D721Med (cell line): ENCODE measurements around the gene VLDLR.

Experiments
- DNase-seq: peaks from one replicate; pipeline ENCODE4 v3.0.0; 2011; ENCODE audit warnings: low spot score; ENCODE audit not compliant: insufficient read length
- FAIRE-seq: peaks from 2 replicates; lab custom pipeline; 2011; peaks lifted over from hg19 to GRCh38; lab: Jason Lieb, UNC
- TF ChIP-seq, protein P1 (sequence below): IDR thresholded peaks from 2 replicates; pipeline ENCODE4 v1.5.1; 2012; ENCODE audit warnings: mild to moderate bottlenecking, control low read depth; ENCODE audit not compliant: insufficient read depth; ENCODE audit errors: missing control alignments

VLDLR gene

DNA sequence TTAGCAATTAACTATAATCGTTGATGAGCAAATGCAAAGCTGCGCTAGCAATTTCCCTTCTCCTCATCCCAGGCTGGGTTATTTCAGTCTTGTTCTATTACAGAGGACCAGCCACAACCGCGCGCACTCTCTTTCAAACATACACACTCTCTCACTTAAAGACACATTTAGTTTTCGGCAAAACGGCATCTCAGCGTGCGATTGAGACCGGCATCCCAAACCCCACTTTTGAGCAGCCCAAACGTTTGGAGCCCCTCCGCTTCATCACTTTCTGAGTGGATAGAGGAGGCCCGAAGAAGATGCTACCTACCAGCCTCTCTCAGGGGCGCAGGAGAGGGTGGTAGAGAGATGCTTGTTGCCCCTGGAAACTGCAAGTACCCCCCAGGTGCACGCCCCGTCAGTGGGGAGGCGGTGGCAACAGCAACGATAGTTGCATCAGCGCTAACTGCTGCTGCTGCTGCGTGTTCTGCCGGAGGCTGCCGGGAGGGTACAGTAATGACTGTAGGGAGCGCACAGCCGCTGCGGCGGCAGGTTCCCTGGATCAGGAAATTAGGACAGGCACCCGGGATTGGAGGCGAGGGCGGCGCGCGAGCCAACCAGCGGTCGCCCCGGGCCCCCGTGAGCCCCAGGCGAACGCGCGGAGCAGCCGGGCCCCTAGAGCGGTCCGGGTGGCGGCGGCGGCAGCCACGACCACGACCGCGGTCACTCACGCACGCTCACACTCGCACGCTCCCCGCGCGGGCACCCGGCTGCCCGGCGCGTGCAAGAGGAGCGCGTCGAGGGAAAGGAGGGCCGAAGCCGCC lies 467 bp upstream of the VLDLR start:
- DNase-seq (peak; percentile 53), FAIRE-seq (no peak)
- TF ChIP-seq, protein P1, sequence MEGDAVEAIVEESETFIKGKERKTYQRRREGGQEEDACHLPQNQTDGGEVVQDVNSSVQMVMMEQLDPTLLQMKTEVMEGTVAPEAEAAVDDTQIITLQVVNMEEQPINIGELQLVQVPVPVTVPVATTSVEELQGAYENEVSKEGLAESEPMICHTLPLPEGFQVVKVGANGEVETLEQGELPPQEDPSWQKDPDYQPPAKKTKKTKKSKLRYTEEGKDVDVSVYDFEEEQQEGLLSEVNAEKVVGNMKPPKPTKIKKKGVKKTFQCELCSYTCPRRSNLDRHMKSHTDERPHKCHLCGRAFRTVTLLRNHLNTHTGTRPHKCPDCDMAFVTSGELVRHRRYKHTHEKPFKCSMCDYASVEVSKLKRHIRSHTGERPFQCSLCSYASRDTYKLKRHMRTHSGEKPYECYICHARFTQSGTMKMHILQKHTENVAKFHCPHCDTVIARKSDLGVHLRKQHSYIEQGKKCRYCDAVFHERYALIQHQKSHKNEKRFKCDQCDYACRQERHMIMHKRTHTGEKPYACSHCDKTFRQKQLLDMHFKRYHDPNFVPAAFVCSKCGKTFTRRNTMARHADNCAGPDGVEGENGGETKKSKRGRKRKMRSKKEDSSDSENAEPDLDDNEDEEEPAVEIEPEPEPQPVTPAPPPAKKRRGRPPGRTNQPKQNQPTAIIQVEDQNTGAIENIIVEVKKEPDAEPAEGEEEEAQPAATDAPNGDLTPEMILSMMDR, result no peak

- DNase-seq, result peak; percentile 32
- FAIRE-seq, result no peak
- TF ChIP-seq, protein P1, result no peak
Observed at GRCh38 chr9:2622461-2623287, 1.1 kb downstream of the VLDLR start.

- TF ChIP-seq, protein P1, result no peak
- no peak for FAIRE-seq
- no peak for DNase-seq
Observed at GRCh38 chr9:2623288-2624050, 1.9 kb downstream of the VLDLR start.

GRCh38 chr9:2624051-2624682 lies 2.6 kb downstream of the VLDLR start:
- DNase-seq, result no peak
- FAIRE-seq, result peak; percentile 29
- TF ChIP-seq, protein P1, result no peak

DNA sequence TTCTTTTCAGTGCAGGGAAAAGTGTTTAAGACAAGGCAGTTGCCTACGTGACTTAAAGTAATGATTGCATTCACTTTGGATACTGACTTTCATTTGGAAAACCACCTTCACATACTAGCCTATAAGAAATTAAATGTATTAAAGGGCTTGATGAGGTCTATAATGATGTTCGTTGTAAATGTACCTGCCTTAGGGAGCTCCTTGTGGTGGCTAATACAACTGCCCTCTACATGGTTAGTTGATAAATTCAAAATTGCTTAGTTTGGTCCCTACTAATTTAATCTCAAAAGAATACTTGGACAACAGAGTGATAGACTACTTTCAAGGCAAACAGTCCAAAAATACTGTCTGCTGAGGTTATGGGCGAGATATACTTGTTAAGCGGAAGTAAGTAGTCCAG lies 3.8 kb downstream of the VLDLR start:
- no peak for FAIRE-seq
- TF ChIP-seq, protein P1, result no peak
- no peak for DNase-seq

GRCh38 chr9:2628919-2629318 lies 7.3 kb downstream of the VLDLR start:
- FAIRE-seq (no peak), DNase-seq (no peak)
- TF ChIP-seq, protein P1, result no peak
